H1 (cell line): ENCODE results near the gene SUMF1. TPM values are rescaled to one million over a fixed set of nuclear protein-coding genes. Genes with fewer than 3 reads are reported as not detected.

ENCODE experiments used
- BCL11A ChIP-seq, 2 experiments: IDR thresholded peaks; one replicate each; pipeline ENCODE4 v1.6.1; 2011; ENCODE audit warnings: low read depth in 2 of 2, low read length in 2 of 2, mild to moderate bottlenecking in 2 of 2
- JUND ChIP-seq: IDR thresholded peaks from 2 replicates; pipeline ENCODE4 v1.6.1; 2011; ENCODE audit warnings: mild to moderate bottlenecking, improper control_type of control experiment, low read length
- NANOG ChIP-seq: IDR thresholded peaks from 2 replicates; pipeline ENCODE4 v1.6.1; 2011; ENCODE audit warnings: low read length, low read depth, mild to moderate bottlenecking, inconsistent platforms; ENCODE audit not compliant: insufficient read depth, poor library complexity, severe bottlenecking
- SIN3A ChIP-seq, 2 experiments: IDR thresholded peaks in 1 of 2; conservative IDR thresholded peaks in 1 of 2; 2 replicates each; pipeline ENCODE4 v1.6.1; 2011 to 2012; ENCODE audit warnings: low read length in 2 of 2, improper control_type of control experiment in 1 of 2, low read depth in 1 of 2, mild to moderate bottlenecking in 1 of 2
- SP2 ChIP-seq: IDR thresholded peaks from 2 replicates; pipeline ENCODE4 v1.6.1; 2012; ENCODE audit warnings: mild to moderate bottlenecking, low read length, inconsistent platforms
- SRF ChIP-seq: IDR thresholded peaks from 2 replicates; pipeline ENCODE4 v1.6.1; 2011; ENCODE audit warnings: mild to moderate bottlenecking, low read depth, low read length, moderate library complexity
- TBP ChIP-seq: IDR thresholded peaks from 2 replicates; pipeline ENCODE4 v1.6.1; 2011; ENCODE audit warnings: low read depth, low read length, improper control_type of control experiment
- polyA plus RNA-seq, 7 experiments: library from polyadenylated mRNA; depleted of rRNA in 3 of 7; stranded (reverse) in 5 of 7; unstranded in 2 of 7; fragments of >200 nt in 5 of 7; fragments of 200-250 nt in 2 of 7; gene quantifications; 1 replicate in 5 of 7; 2 replicates in 1 of 7; 4 replicates in 1 of 7; pipeline versions ENCODE4 v1.2.1 to v1.2.3, GENCODE V29; 2011 to 2013; ENCODE audit warnings: missing spikeins in 2 of 7, mixed read lengths in 2 of 7
- total RNA-seq: library from RNA; stranded (reverse); fragmentation: NEBNext Ultra II Directional; extraction: Animal tissue kit (Norgen Biotek cat#: 25700); gene quantifications from 2 replicates; pipeline ENCODE4 v1.2.1, GENCODE V29; 2021
- TF ChIP-seq, protein P1 (sequence below): fragments of 300-600 bp; sonication (generic); IDR thresholded peaks from 2 replicates; pipeline ENCODE4 v1.7.1; 2012; ENCODE audit warnings: low read length, moderate library complexity, mild to moderate bottlenecking, inconsistent platforms; ENCODE audit not compliant: insufficient replicate concordance

The SUMF1 gene
- total and polyA plus RNA-seq, 2 of the 8 experiments (the other 6 are each of a cell fraction or from before 2014, with no cell fraction given) = 12.5 to 15.0 TPM

DNA sequence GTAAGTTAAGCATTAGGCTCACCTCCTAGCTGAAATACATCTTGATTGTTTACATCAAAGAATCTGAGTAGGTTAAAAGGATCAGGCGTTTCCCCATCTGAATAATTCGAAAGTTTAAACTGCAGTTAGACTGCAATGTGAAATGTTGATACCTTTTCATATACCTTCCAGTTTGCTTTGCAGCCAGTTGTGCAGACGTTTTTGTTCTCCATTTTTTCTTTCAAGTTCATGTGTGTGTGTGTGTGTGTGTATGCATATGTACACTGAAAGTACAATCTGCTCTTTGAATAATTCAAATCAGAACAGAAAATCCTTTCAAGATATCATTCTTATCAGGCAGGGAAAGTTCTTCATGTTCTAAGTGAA is 29.0 kb upstream of the SUMF1 start (continued):
- TF ChIP-seq, protein P1, sequence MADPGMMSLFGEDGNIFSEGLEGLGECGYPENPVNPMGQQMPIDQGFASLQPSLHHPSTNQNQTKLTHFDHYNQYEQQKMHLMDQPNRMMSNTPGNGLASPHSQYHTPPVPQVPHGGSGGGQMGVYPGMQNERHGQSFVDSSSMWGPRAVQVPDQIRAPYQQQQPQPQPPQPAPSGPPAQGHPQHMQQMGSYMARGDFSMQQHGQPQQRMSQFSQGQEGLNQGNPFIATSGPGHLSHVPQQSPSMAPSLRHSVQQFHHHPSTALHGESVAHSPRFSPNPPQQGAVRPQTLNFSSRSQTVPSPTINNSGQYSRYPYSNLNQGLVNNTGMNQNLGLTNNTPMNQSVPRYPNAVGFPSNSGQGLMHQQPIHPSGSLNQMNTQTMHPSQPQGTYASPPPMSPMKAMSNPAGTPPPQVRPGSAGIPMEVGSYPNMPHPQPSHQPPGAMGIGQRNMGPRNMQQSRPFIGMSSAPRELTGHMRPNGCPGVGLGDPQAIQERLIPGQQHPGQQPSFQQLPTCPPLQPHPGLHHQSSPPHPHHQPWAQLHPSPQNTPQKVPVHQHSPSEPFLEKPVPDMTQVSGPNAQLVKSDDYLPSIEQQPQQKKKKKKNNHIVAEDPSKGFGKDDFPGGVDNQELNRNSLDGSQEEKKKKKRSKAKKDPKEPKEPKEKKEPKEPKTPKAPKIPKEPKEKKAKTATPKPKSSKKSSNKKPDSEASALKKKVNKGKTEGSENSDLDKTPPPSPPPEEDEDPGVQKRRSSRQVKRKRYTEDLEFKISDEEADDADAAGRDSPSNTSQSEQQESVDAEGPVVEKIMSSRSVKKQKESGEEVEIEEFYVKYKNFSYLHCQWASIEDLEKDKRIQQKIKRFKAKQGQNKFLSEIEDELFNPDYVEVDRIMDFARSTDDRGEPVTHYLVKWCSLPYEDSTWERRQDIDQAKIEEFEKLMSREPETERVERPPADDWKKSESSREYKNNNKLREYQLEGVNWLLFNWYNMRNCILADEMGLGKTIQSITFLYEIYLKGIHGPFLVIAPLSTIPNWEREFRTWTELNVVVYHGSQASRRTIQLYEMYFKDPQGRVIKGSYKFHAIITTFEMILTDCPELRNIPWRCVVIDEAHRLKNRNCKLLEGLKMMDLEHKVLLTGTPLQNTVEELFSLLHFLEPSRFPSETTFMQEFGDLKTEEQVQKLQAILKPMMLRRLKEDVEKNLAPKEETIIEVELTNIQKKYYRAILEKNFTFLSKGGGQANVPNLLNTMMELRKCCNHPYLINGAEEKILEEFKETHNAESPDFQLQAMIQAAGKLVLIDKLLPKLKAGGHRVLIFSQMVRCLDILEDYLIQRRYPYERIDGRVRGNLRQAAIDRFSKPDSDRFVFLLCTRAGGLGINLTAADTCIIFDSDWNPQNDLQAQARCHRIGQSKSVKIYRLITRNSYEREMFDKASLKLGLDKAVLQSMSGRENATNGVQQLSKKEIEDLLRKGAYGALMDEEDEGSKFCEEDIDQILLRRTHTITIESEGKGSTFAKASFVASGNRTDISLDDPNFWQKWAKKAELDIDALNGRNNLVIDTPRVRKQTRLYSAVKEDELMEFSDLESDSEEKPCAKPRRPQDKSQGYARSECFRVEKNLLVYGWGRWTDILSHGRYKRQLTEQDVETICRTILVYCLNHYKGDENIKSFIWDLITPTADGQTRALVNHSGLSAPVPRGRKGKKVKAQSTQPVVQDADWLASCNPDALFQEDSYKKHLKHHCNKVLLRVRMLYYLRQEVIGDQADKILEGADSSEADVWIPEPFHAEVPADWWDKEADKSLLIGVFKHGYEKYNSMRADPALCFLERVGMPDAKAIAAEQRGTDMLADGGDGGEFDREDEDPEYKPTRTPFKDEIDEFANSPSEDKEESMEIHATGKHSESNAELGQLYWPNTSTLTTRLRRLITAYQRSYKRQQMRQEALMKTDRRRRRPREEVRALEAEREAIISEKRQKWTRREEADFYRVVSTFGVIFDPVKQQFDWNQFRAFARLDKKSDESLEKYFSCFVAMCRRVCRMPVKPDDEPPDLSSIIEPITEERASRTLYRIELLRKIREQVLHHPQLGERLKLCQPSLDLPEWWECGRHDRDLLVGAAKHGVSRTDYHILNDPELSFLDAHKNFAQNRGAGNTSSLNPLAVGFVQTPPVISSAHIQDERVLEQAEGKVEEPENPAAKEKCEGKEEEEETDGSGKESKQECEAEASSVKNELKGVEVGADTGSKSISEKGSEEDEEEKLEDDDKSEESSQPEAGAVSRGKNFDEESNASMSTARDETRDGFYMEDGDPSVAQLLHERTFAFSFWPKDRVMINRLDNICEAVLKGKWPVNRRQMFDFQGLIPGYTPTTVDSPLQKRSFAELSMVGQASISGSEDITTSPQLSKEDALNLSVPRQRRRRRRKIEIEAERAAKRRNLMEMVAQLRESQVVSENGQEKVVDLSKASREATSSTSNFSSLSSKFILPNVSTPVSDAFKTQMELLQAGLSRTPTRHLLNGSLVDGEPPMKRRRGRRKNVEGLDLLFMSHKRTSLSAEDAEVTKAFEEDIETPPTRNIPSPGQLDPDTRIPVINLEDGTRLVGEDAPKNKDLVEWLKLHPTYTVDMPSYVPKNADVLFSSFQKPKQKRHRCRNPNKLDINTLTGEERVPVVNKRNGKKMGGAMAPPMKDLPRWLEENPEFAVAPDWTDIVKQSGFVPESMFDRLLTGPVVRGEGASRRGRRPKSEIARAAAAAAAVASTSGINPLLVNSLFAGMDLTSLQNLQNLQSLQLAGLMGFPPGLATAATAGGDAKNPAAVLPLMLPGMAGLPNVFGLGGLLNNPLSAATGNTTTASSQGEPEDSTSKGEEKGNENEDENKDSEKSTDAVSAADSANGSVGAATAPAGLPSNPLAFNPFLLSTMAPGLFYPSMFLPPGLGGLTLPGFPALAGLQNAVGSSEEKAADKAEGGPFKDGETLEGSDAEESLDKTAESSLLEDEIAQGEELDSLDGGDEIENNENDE = no peak
- TF ChIP-seq SRF (no peak), BCL11A (IDR thresholded peaks at IDR 0.05; ENCODE audit: low read depth in 2 of 2, low read length in 2 of 2) (no peak), SIN3A (conservative IDR thresholded peaks at IDR 0.05 in 1 of 2, IDR thresholded peaks at IDR 0.05 in 1 of 2; ENCODE audit: low read depth in 1 of 2, low read length in 2 of 2) (no peak), TBP (no peak), JUND (no peak), NANOG (no peak), SP2 (no peak)
